Fibroblast of villous mesenchyme (primary cell): ENCODE measurements around the gene MTMR3. TPM values are rescaled to one million over a fixed set of nuclear protein-coding genes. Genes with fewer than 3 reads are reported as not detected.
A peak's percentile ranks its signal among the peaks of the same experiment; 100 is the strongest.

ENCODE experiments used
- DNase-seq: peaks from one replicate; pipeline ENCODE4 v3.0.0-alpha.2; 2010; ENCODE audit warnings: low read depth
- H3K4me3 ChIP-seq: 2 replicates; pipeline ENCODE4 v1.5.1; 2011; ENCODE audit warnings: low read depth, mild to moderate bottlenecking, low read length
- CTCF ChIP-seq: IDR thresholded peaks from 2 replicates; pipeline ENCODE4 v1.5.1; 2012; ENCODE audit warnings: low read depth, mild to moderate bottlenecking, low read length; ENCODE audit not compliant: insufficient read depth
- total RNA-seq: library from RNA; depleted of rRNA; stranded (reverse); fragments of >200 nt; gene quantifications from 2 replicates; pipeline ENCODE4 v1.2.3, GENCODE V29; 2012

MTMR3 gene
- total RNA-seq, 1 donor, result 51.4 TPM

DNA sequence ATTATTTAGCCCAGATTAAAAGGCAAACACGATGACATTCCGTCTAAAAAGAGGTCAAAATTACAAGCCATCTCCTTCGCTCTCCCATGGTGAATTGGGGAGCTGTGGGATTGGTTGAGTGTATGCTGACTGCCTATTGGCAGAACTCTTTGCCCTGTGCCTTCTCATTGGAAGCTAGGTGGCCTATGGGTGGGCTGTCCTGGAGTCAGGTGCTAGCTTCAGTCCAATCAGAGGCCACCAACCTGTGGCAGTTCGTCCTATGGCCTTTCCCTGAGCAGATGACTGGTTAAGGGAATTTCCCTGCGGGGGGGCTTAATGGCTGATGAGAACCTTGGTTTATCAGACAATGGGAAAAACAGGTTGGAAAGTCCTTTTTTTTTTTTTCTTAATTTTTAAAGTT is 3.2 kb upstream of the MTMR3 start:
- DNase-seq, result no peak
- no peak overlapping the region for H3K4me3 ChIP-seq

DNA sequence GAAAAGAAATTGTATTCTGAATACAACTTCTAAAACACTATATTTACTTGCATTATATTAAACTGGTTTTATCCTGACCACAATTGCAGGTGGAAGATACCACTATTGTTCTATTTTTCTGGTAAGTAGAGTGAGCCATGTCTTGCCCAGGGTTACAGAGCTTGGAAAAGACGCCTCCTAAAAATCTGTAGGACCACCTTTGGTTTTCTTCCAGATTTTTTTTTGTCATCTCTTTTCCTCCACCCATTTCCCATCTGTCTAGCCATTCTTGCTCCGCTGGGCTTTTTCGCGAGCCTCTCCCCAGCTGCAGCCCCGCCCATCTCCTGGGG is 294 bp upstream of the MTMR3 start:
- no peak for TF ChIP-seq CTCF
- H3K4me3 ChIP-seq, result peak overlapping the region; percentile 23
- no peak for DNase-seq

More for the DNA sequence above, 3.2 kb upstream of the MTMR3 start:
- TF ChIP-seq CTCF, result no peak

DNA sequence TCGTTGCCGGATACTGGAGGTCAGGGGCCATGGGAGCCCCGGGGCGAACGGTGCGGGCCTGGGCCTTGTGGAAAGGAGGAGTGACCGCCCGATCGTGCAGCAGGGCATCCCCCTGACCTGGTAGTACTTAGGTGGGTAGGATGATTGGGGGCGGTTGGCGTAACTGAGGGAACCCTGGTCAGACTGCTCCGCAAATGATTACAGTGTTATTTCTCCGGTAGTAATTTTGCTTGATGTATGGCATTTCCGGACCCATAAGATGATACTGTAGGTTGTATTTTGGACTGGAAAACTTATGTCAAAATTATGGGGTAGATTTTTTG is 762 bp downstream of the MTMR3 start:
- TF ChIP-seq CTCF, result no peak
- H3K4me3 ChIP-seq, result peak overlapping the region; percentile 91
- no peak for DNase-seq

DNA sequence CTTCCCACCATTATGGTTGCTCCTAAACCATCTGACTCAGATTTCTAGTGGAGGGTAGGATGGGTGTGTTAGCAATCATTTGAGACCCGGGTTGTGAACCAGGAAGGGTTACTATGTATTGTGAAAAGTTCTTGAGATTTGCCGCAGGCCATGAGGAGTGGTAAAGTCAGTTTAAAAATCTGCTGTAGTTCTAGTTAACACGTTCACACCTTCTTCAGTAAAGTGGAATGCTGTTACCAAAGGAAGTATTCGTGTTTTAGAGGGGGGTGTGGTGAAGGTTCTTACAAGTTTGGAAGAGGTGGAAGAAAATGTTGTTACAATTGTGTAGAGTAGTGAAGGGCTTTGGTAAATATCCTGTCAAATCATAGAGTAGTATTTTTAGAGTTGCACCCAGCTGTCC is 2.6 kb downstream of the MTMR3 start:
- DNase-seq, result no peak
- TF ChIP-seq CTCF, result no peak
- no peak overlapping the region for H3K4me3 ChIP-seq

GRCh38 chr22:29886596-29886995 is 3.6 kb downstream of the MTMR3 start:
- H3K4me3 ChIP-seq, result no peak overlapping the region
- no peak for TF ChIP-seq CTCF
- no peak for DNase-seq

GRCh38 chr22:29887358-29887757 is 4.4 kb downstream of the MTMR3 start:
- H3K4me3 ChIP-seq, result no peak overlapping the region
- DNase-seq, result no peak
- no peak for TF ChIP-seq CTCF

- no peak overlapping the region for H3K4me3 ChIP-seq
- no peak for DNase-seq
- no peak for TF ChIP-seq CTCF
Measured at GRCh38 chr22:29890760-29891159, 7.8 kb downstream of the MTMR3 start.
